ENCODE data around the gene CAPN12. TPM values are rescaled to one million over a fixed set of nuclear protein-coding genes. Genes with fewer than 3 reads are reported as not detected.
A peak's percentile ranks its signal among the peaks of the same experiment; 100 is the strongest.

Gene CAPN12
- total and polyA plus RNA-seq, 2 experiments from 2014 or later: 19.1 to 20.5 TPM

DNA sequence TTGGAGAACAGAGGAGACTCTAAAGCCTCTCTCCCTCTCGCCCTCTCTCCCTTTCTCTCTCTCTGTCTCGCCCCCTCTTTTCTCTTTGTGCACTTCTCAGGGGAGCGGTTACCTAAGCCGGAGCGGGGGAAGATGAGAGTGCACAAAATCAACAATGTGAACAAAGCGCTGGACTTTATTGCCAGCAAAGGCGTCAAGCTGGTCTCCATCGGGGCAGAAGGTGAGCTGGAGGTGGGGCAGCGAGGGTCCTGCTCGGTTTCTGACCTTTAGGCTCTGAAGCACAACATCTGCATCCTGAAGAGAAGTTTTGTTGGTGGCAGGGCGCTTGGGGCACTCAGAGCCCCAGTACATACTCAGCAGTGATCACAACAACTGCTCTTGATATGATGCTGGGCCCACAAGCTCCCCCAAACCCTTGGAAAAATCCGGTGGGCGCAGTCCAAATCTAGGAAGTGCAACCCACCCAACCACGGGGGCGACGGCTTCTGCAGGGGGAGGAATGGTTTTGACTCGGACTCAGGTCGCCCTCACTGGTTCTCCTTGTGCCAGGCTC, 43.3 kb downstream of the CAPN12 start (continued):
- TF ChIP-seq, protein P1, sequence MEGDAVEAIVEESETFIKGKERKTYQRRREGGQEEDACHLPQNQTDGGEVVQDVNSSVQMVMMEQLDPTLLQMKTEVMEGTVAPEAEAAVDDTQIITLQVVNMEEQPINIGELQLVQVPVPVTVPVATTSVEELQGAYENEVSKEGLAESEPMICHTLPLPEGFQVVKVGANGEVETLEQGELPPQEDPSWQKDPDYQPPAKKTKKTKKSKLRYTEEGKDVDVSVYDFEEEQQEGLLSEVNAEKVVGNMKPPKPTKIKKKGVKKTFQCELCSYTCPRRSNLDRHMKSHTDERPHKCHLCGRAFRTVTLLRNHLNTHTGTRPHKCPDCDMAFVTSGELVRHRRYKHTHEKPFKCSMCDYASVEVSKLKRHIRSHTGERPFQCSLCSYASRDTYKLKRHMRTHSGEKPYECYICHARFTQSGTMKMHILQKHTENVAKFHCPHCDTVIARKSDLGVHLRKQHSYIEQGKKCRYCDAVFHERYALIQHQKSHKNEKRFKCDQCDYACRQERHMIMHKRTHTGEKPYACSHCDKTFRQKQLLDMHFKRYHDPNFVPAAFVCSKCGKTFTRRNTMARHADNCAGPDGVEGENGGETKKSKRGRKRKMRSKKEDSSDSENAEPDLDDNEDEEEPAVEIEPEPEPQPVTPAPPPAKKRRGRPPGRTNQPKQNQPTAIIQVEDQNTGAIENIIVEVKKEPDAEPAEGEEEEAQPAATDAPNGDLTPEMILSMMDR (conservative IDR thresholded peaks at IDR 0.05; ENCODE audit: low read depth in 2 of 2): no peak
- TF ChIP-seq NANOG (IDR thresholded peaks at IDR 0.05; ENCODE audit: borderline replicate concordance) (no peak), EZH2 (IDR thresholded peaks at IDR 0.05; ENCODE audit: low read depth, unreplicated experiment) (no peak), STAT1 (IDR thresholded peaks at IDR 0.05; ENCODE audit: unreplicated experiment) (no peak), EZH2phosphoT487 (IDR thresholded peaks at IDR 0.05; ENCODE audit: unreplicated experiment) (no peak), ZNF331 (CRISPR knock-in tag; IDR thresholded peaks at IDR 0.05; ENCODE audit: low read depth) (no peak)
- TF ChIP-seq, protein P2, sequence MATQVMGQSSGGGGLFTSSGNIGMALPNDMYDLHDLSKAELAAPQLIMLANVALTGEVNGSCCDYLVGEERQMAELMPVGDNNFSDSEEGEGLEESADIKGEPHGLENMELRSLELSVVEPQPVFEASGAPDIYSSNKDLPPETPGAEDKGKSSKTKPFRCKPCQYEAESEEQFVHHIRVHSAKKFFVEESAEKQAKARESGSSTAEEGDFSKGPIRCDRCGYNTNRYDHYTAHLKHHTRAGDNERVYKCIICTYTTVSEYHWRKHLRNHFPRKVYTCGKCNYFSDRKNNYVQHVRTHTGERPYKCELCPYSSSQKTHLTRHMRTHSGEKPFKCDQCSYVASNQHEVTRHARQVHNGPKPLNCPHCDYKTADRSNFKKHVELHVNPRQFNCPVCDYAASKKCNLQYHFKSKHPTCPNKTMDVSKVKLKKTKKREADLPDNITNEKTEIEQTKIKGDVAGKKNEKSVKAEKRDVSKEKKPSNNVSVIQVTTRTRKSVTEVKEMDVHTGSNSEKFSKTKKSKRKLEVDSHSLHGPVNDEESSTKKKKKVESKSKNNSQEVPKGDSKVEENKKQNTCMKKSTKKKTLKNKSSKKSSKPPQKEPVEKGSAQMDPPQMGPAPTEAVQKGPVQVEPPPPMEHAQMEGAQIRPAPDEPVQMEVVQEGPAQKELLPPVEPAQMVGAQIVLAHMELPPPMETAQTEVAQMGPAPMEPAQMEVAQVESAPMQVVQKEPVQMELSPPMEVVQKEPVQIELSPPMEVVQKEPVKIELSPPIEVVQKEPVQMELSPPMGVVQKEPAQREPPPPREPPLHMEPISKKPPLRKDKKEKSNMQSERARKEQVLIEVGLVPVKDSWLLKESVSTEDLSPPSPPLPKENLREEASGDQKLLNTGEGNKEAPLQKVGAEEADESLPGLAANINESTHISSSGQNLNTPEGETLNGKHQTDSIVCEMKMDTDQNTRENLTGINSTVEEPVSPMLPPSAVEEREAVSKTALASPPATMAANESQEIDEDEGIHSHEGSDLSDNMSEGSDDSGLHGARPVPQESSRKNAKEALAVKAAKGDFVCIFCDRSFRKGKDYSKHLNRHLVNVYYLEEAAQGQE (IDR thresholded peaks at IDR 0.05; ENCODE audit: unreplicated experiment): no peak

DNA sequence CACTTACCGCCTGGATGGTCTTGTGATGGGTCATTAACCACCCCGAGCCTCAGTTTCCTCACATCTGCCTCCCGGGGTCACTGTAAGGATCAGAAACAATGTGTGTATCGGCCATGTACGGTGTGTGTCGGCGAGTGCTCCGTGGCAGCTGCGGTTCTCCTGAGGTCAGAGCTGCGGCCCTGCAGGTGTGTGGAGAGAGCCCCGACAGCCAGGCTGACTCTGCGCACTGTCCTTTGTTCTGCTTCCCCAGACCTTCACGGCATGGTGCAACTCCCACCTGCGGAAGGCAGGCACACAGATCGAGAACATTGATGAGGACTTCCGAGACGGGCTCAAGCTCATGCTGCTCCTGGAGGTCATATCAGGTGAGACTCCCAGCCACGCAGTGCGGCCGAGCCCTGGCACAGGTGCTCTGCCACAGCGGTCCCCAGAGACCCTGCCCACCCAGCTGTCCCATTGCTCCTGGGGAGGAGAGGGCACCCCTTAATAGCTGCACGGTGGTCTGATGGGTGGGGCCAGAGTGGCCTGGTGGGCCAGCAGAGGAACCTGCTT, 43.8 kb downstream of the CAPN12 start:
- Histone ChIP-seq H3K27ac (ENCODE audit: low read depth) (no peak overlapping the region), H2AFZ (no peak overlapping the region), H3K4me1 (ENCODE audit: insufficient read depth) (peaks cover 16% of the 10 kb centered on the region), H3K4me3 (no peak overlapping the region), H3K27me3 (ENCODE audit: insufficient read depth) (no peaks in the 10 kb centered on the region), H3K79me2 (replicated peaks; ENCODE audit: insufficient read depth) (peaks cover 53% of the 10 kb centered on the region), H3K4me2 (no peak overlapping the region), H4K20me1 (replicated peaks; ENCODE audit: insufficient read depth) (peaks cover 19% of the 10 kb centered on the region), H3F3A (replicated peaks; ENCODE audit: low read depth) (0 out of 2 replicates have a peak, but pooled peaks cover 8% of the 10 kb centered on the region), H3K9me2 (ENCODE audit: insufficient read depth) (no peaks in the 10 kb centered on the region), H3K36me3 (ENCODE audit: insufficient read depth) (peaks cover 8% of the 10 kb centered on the region; the same call in 1 of the 2 replicates)
- H3K27ac Mint-ChIP-seq: peak overlapping the region; percentile 83
- peaks cover 70% of the 10 kb centered on the region for H3K36me3 Mint-ChIP-seq (ENCODE audit: low read depth)
- peaks cover 17% of the 10 kb centered on the region for H3K27me3 Mint-ChIP-seq (ENCODE audit: insufficient read depth, low read depth, poor library complexity)
- no peak overlapping the region for H3K4me3 Mint-ChIP-seq
- DNase-seq (ENCODE audit: low spot score) (no peak), ATAC-seq (no peak)
- H3K4me1 Mint-ChIP-seq: peaks cover 40% of the 10 kb centered on the region
- H3K9me3 Mint-ChIP-seq: no peaks in the 10 kb centered on the region
- TF ChIP-seq ZNF331 (CRISPR knock-in tag; IDR thresholded peaks at IDR 0.05; ENCODE audit: low read depth) (no peak), JUNB (IDR thresholded peaks at IDR 0.05; ENCODE audit: unreplicated experiment) (no peak), POLR2AphosphoS5 (IDR thresholded peaks at IDR 0.05; ENCODE audit: low read depth) (no peak), EZH2phosphoT487 (IDR thresholded peaks at IDR 0.05; ENCODE audit: unreplicated experiment) (no peak), STAT1 (IDR thresholded peaks at IDR 0.05; ENCODE audit: unreplicated experiment) (no peak), ZNF114 (CRISPR knock-in tag; IDR thresholded peaks at IDR 0.05) (no peak), EZH2 (IDR thresholded peaks at IDR 0.05; ENCODE audit: low read depth, unreplicated experiment) (no peak)
- TF ChIP-seq, protein P3, sequence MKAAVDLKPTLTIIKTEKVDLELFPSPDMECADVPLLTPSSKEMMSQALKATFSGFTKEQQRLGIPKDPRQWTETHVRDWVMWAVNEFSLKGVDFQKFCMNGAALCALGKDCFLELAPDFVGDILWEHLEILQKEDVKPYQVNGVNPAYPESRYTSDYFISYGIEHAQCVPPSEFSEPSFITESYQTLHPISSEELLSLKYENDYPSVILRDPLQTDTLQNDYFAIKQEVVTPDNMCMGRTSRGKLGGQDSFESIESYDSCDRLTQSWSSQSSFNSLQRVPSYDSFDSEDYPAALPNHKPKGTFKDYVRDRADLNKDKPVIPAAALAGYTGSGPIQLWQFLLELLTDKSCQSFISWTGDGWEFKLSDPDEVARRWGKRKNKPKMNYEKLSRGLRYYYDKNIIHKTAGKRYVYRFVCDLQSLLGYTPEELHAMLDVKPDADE (IDR thresholded peaks at IDR 0.05): no peak
- TF ChIP-seq, protein P4, sequence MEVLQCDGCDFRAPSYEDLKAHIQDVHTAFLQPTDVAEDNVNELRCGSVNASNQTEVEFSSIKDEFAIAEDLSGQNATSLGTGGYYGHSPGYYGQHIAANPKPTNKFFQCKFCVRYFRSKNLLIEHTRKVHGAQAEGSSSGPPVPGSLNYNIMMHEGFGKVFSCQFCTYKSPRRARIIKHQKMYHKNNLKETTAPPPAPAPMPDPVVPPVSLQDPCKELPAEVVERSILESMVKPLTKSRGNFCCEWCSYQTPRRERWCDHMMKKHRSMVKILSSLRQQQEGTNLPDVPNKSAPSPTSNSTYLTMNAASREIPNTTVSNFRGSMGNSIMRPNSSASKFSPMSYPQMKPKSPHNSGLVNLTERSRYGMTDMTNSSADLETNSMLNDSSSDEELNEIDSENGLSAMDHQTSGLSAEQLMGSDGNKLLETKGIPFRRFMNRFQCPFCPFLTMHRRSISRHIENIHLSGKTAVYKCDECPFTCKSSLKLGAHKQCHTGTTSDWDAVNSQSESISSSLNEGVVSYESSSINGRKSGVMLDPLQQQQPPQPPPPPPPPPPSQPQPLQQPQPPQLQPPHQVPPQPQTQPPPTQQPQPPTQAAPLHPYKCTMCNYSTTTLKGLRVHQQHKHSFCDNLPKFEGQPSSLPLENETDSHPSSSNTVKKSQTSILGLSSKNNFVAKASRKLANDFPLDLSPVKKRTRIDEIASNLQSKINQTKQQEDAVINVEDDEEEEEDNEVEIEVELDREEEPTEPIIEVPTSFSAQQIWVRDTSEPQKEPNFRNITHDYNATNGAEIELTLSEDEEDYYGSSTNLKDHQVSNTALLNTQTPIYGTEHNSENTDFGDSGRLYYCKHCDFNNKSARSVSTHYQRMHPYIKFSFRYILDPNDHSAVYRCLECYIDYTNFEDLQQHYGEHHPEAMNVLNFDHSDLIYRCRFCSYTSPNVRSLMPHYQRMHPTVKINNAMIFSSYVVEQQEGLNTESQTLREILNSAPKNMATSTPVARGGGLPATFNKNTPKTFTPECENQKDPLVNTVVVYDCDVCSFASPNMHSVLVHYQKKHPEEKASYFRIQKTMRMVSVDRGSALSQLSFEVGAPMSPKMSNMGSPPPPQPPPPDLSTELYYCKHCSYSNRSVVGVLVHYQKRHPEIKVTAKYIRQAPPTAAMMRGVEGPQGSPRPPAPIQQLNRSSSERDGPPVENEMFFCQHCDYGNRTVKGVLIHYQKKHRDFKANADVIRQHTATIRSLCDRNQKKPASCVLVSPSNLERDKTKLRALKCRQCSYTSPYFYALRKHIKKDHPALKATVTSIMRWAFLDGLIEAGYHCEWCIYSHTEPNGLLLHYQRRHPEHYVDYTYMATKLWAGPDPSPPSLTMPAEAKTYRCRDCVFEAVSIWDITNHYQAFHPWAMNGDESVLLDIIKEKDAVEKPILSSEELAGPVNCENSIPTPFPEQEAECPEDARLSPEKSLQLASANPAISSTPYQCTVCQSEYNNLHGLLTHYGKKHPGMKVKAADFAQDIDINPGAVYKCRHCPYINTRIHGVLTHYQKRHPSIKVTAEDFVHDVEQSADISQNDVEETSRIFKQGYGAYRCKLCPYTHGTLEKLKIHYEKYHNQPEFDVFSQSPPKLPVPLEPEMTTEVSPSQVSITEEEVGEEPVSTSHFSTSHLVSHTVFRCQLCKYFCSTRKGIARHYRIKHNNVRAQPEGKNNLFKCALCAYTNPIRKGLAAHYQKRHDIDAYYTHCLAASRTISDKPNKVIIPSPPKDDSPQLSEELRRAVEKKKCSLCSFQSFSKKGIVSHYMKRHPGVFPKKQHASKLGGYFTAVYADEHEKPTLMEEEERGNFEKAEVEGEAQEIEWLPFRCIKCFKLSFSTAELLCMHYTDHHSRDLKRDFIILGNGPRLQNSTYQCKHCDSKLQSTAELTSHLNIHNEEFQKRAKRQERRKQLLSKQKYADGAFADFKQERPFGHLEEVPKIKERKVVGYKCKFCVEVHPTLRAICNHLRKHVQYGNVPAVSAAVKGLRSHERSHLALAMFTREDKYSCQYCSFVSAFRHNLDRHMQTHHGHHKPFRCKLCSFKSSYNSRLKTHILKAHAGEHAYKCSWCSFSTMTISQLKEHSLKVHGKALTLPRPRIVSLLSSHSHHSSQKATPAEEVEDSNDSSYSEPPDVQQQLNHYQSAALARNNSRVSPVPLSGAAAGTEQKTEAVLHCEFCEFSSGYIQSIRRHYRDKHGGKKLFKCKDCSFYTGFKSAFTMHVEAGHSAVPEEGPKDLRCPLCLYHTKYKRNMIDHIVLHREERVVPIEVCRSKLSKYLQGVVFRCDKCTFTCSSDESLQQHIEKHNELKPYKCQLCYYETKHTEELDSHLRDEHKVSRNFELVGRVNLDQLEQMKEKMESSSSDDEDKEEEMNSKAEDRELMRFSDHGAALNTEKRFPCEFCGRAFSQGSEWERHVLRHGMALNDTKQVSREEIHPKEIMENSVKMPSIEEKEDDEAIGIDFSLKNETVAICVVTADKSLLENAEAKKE (CRISPR knock-in tag; IDR thresholded peaks at IDR 0.05): no peak
